Retinal pigment epithelial cell (primary cell): ENCODE measurements around the gene ST14.
A peak's percentile ranks its signal among the peaks of the same experiment; 100 is the strongest.

Experiments used
- DNase-seq: peaks from one replicate; pipeline ENCODE4 v3.0.0-alpha.2; 2010; ENCODE audit warnings: low read depth
- H3K4me3 ChIP-seq: 2 replicates; pipeline ENCODE4 v1.5.1; 2011; ENCODE audit warnings: mild to moderate bottlenecking, low read length, control low read depth, moderate library complexity
- TF ChIP-seq, protein P1 (sequence below): conservative IDR thresholded peaks from 2 replicates; pipeline ENCODE4 v1.5.1; 2011; ENCODE audit warnings: low read depth, low read length, control low read depth, inconsistent platforms

The ST14 gene

DNA sequence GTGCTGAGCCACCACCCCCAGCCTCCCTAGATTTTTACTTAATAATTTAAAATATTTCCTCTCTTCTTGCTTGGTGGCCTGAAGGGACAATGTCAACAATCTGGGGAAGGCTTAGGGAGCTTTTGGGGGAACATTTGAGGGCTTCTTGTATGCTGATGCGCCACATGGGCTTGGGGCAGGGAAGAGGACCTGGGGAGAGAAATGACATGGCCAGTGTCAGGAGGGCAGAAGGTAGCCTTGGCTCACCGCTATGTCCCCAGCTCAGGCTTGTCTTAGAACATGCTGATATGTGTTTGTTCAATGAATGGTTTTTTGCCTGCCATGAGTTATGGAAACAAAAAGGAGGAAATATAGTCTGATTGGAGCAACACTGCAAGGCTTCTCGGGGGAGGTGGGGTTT lies 51.6 kb downstream of the ST14 start:
- DNase-seq = no peak
- TF ChIP-seq, protein P1, sequence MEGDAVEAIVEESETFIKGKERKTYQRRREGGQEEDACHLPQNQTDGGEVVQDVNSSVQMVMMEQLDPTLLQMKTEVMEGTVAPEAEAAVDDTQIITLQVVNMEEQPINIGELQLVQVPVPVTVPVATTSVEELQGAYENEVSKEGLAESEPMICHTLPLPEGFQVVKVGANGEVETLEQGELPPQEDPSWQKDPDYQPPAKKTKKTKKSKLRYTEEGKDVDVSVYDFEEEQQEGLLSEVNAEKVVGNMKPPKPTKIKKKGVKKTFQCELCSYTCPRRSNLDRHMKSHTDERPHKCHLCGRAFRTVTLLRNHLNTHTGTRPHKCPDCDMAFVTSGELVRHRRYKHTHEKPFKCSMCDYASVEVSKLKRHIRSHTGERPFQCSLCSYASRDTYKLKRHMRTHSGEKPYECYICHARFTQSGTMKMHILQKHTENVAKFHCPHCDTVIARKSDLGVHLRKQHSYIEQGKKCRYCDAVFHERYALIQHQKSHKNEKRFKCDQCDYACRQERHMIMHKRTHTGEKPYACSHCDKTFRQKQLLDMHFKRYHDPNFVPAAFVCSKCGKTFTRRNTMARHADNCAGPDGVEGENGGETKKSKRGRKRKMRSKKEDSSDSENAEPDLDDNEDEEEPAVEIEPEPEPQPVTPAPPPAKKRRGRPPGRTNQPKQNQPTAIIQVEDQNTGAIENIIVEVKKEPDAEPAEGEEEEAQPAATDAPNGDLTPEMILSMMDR = no peak
- no peak overlapping the region for H3K4me3 ChIP-seq

- DNase-seq = no peak
- H3K4me3 ChIP-seq = no peak overlapping the region
- TF ChIP-seq, protein P1 = no peak
These were observed 52.3 kb downstream of the ST14 start for GRCh38 chr11:130211781-130212401.

DNA sequence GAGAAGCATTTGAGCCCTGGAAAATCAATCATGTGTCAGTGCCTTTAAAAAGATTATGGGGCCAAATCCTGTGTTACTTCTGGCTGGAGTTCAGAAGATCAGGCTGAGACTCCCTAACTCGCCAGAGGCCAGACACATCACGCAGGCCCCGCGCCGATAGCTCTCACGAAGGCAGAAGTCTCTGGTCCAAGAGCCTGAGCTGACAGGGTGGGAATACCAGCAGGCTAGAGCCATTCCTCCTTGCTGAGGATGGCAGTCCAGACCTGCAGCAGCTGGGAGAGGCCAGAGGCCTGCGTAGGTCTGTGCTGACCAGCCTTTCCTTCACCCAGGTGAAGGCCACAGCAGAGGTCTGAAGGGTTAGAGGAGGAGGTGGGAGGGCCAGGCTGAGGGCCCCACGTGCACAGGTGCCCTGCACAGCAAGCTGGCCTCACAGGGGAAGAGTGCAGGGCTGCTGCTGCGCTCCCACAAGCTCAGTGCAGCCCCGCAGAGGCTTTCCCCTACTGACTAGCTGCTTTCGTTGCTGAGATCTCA lies 52.9 kb downstream of the ST14 start:
- TF ChIP-seq, protein P1 = no peak
- no peak for DNase-seq
- no peak overlapping the region for H3K4me3 ChIP-seq

GRCh38 chr11:130213143-130213978 lies 53.8 kb downstream of the ST14 start:
- DNase-seq = no peak
- TF ChIP-seq, protein P1 = peak; percentile 83
- H3K4me3 ChIP-seq = no peak overlapping the region

DNA sequence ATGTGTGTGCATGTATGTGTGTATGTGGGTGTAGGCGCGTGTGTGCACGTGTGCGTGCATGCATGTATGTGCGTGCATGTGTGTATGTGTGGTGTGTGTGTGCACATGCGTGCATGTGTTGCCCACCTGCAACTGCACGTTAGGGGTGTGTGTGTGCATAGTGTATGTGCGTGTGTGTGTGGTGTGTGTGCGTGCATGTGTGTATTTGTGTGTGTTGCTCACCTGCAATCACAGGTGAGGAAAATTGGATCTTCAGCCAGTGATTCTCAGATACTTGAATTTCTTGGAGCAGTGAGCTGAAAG lies 54.3 kb downstream of the ST14 start:
- TF ChIP-seq, protein P1 = no peak
- DNase-seq = no peak
- no peak overlapping the region for H3K4me3 ChIP-seq

GRCh38 chr11:130214861-130215530 lies 55.4 kb downstream of the ST14 start:
- TF ChIP-seq, protein P1 = no peak
- no peak overlapping the region for H3K4me3 ChIP-seq
- no peak for DNase-seq
